UCSD-AML1 (cell line): Measurements from ENCODE around the gene FAM53B.

Experiments used
- DNase-seq: peaks from one replicate; lab custom pipeline; 2025; ENCODE audit not compliant: unreplicated experiment; lab: John Stamatoyannopoulos, UW

FAM53B gene

DNA sequence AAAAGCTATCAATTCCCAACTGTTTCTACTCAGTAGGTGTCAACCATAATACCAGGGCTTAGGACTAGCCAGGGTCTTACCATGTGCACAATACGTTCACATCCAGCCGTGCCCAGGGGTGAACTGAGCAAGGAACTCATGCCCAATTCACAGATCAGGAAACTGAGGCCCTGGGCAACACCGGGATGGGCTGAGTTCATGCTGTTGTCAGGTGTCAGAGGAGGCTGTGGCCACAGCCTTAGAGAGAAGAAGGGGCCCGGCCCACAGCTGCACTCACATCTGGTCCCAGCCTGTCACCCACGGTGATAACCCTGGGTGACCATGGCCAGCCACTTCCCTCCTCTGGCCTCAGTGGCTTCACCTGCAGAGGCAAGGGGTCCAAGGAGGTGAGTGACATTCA, 92.0 kb downstream of the FAM53B start:
- DNase-seq: no peak

DNA sequence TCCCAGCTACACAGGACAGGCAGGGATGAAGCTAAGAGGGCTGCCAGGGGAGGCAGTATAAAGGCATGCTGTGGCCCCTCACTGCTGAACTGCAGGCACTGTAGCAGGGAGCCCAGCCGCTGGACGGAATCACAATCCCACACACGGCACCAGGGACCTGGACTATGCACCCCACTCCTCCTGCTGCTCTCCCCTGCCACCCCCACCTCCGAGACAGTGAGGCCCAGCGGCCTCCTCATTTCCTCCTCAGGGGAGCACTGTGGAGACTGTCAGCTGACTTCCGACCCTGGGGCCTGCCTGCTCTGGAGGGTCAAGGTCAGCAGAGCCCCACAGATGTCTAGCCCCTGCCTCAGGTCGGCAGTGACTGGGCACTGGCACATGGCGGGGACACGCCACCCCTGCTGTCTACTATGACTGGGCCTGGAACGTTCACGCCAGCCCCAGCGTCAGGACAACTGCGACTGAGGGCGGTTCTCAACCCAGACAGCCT, 92.7 kb downstream of the FAM53B start:
- no peak for DNase-seq

DNA sequence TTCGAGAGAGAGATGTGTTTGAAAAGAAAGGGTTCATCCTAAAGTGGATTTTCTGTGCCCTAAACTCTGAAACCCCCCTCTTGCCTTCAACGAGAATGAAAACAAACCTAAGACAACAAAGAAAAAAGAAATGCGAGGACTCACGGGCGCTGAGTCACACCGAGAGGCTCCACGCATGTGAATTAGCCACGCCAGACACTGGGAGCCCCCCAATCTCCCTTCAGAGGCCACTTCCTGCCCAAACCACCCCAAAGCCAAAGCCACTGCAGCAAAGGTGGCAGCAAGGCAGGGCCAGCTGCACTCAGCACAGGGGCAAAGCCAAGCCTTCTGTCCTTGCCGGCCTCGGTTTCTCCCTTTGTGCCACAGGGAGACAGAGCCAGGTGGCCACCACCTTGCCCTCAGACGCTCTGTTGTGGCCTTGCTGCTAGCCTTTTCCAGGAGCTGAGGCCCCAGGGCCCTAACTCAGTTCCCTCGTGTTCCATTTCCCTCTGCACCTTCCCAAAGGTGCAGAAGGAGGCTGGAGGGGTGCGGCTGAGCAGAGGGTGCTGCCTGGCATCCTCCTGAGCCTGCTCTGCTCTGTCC, 93.3 kb downstream of the FAM53B start:
- no peak for DNase-seq

GRCh38 chr10:124650263-124650662, 93.9 kb downstream of the FAM53B start:
- no peak for DNase-seq

DNA sequence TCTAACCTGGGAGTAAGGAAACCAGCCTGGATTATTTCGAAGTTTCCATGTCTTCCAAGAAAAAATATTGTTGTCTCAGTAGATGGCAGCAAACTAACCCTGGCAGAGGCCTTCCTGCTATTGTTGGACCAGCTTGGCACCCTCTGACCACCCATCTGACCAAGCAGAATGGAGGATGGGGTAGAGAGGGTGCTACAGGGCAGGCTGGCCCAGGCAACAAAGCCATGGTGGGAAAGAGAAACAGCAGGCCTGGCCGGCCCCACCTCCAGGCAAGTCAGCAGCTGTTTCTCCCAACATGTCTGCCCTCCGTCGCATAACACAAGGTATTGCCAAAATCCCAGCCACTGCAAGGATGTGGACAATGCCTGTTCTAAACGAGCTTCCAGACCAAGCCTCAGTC, 95.0 kb downstream of the FAM53B start:
- DNase-seq: no peak

GRCh38 chr10:124648738-124649137, 95.4 kb downstream of the FAM53B start:
- DNase-seq: peak; percentile 82

DNA sequence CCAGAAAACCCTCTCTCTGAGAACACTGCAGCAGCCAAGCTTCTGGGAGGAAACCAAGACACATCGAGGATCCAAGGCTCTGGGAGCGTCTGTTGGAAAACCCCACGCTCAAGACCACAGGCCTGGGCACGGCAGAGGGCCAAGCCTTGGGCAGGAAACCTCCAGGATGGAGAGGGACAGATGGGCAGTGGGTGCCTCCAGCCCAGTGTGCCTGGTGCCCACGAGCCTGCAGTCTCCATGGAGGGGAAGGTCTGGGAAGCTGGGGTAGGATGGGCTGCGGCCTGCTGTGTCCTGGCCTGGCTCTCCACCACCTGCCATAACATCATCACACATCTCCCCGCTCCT, 96.1 kb downstream of the FAM53B start:
- DNase-seq: no peak

DNA sequence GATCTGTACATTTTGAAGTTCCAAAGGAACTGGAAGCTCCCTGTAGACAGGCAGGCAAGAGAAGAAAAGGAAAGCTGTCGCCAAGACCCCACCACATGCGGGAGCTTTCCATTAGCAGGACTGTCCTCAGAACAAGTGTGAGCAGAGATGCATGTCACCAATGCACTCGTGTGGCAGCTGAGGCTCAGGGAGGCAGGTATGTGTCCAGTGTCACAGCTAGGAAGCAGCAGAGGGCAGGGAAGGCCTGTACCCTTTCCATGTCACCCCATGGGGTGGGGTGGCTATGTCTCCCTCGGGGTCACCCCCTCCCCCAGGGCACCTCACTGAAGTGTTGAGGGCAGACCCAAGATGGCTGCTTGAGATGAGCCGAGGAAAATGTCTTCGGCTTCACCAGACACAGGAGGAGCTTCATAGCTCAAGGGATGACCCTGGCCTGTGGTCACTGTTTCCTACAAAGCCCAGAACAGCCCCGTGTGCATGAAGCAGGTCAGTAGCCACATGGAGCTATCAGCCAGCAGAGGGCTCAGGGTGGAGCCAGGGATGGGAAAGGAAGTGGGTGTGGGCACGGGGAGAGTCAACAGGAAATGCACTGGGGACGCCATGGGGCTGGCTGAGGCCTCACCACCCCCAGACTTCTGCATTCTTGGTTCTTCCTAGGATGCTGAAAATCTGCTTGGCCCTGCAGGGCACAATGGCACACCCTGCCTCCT, 96.6 kb downstream of the FAM53B start:
- DNase-seq: peak; percentile 89

GRCh38 chr10:124646483-124647352, 97.5 kb downstream of the FAM53B start:
- DNase-seq: peak; percentile 37

DNA sequence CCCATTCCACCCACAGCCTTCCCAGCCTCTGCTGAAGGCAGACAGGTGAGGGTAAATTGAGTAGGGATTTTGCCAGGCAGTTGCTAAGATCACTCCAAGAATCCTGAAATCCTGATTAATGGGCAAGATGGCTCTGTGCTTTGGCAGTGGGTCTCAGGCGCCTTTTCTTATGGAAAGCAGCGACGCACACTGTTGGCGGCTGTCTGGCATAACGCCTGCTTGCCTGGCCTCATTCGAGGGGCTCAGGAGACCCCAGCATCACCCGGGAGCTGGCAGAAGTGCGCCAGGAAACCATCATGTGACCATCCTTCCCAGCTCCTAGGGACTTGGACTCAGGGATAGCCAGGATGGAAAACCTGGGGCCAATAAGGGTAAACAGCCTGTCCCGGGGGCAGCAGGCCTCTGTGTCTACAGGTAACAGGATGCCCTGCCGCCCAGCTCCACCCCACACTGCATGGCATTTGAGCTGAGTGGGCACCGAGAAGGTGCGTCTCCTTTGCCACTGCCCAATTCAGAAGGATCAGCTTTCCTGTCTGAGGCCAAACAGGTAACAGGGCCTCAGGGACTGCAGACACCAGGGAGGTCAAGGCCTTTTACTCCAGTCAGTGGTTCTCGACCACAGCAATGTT, 98.6 kb downstream of the FAM53B start:
- DNase-seq: no peak

DNA sequence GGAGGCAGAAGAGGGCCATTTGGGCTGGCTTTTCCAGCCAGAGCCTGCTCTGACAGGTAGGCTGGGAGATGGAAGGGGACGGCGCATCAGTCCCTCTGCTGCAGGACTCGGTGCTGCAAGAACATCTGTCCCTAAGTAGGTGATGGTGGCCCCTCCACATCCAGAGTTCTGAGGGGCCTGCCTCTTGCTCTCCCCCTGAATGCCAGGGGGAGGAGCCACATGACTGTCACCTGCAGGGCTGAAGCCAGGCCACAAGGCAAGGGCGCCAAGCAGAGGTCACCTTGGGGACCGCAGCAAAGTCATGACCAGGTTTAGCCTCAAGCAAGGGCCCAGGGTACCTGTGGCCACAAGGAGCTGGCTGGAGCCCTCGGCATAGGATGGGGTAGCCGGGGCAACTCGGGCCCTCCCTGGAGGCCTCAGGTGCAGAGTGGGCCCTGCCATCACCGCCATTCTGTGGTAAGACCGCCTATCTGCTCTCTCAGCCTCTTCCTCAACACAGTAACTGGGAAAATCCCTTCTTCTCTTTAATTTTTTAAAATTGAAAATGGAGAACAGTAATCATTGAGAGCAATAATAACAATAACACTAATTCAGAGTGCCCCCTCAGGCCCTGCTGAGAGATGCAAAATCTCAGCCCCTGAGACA, 99.3 kb downstream of the FAM53B start:
- no peak for DNase-seq

DNA sequence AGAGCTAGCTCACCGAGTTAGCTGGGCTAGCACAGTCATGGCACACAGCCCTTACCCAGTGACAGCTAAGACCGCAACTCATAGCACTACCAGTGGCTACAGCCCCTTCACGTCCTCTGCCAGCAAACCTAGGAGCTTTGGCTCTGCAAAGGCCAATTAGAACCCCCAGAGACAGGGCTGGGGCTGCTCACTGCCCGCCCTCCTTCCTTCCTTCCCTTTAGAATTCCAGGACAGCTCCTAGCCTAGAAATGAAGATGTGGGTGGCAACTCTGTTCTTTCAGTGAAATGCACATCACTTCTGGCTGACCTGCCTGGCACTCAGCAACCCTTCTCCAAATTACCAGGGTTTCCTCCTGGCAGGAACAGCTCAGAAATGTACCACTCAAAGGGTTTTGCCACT, 99.9 kb downstream of the FAM53B start:
- DNase-seq: no peak

- no peak for DNase-seq
Measured at GRCh38 chr10:124643330-124644009, 100.7 kb downstream of the FAM53B start.

GRCh38 chr10:124642088-124642710, 102.0 kb downstream of the FAM53B start:
- no peak for DNase-seq

GRCh38 chr10:124641282-124642087, 102.7 kb downstream of the FAM53B start:
- peak; percentile 66 for DNase-seq

GRCh38 chr10:124640538-124641231, 103.5 kb downstream of the FAM53B start:
- DNase-seq: peak; percentile 82

GRCh38 chr10:124640056-124640455, 104.1 kb downstream of the FAM53B start:
- no peak for DNase-seq

DNA sequence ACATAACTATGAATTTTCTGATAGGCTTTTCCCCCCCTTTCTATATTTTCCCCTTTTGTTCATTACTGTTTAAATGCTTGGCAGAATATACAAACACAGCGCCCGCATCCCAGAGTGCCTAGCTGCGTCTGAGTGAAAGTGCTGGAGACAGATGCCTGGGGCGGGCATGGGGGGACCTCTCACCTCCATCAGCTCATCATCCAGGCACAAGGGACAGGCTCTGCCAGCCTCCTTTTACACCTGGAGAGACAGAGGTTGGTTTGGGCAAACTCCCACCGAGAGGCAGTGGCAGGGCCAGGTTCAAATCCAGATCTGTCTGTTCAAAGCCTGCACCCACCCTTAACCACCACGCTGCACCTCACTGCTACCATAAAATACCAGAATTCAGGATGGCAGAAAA, 104.5 kb downstream of the FAM53B start:
- no peak for DNase-seq

GRCh38 chr10:124639206-124639605, 105.0 kb downstream of the FAM53B start:
- DNase-seq: no peak
